HepG2 (cell line): ENCODE data around the gene PPP1R14D. TPM values are rescaled to one million over a fixed set of nuclear protein-coding genes. Genes with fewer than 3 reads are reported as not detected.

ENCODE experiments used
- ATAC-seq: fragments of 200-7000 bp; cut with Tn5 transposase; 3 replicates; pipeline ENCODE4 v1.9.1; 2020; ENCODE audit warnings: mild to moderate bottlenecking, moderate library complexity
- BruUV-seq: library from RNA; stranded (reverse); fragments of 400-500 nt; replicated peaks from 2 replicates; lab custom pipeline; 2021; lab: Mats Ljungman, UMichigan
- CTCF ChIA-PET: fragments of 300-600 bp; formaldehyde crosslinking; extraction: SDS; loops from one replicate; lab custom pipeline; 2021; ENCODE audit warnings: low total read pairs, inconsistent platforms, low intra/inter-chr PET ratio; lab: Yijun Ruan, JAX
- POLR2A ChIA-PET: fragments of 350-600 bp; sonication (Branson Sonifier 250); formaldehyde crosslinking; loops from one replicate; lab custom pipeline; 2020; ENCODE audit warnings: antibody characterized with exemption, inconsistent platforms; lab: Yijun Ruan, JAX
- DNase-seq: peaks from one replicate; pipeline ENCODE4 v3.0.0-alpha.2; 2015; ENCODE audit warnings: low spot score
- FAIRE-seq: peaks from 3 replicates; lab custom pipeline; 2011; peaks lifted over from hg19 to GRCh38; lab: Jason Lieb, UNC
- H2AFZ ChIP-seq: one replicate; pipeline ENCODE4 v1.6.1; 2011; ENCODE audit warnings: low read length, inconsistent platforms
- H3K27ac ChIP-seq: fragments of 300-600 bp; 3 replicates; pipeline ENCODE4 v1.8.0; 2011; ENCODE audit warnings: mixed run types, mild to moderate bottlenecking, mixed read lengths, low read length, inconsistent platforms; ENCODE audit not compliant: insufficient read depth; ENCODE audit errors: extremely low read length
- H3K27me3 ChIP-seq, 2 experiments: fragments of 200-600 bp in 1 of 2; 2 replicates in 1 of 2; 3 replicates in 1 of 2; pipeline versions ENCODE4 v1.6.0 to v1.8.0; 2011; ENCODE audit warnings: low read length in 2 of 2, mild to moderate bottlenecking in 2 of 2, moderate library complexity in 2 of 2, inconsistent platforms in 1 of 2; ENCODE audit not compliant: insufficient read depth in 2 of 2, control insufficient read depth in 1 of 2
- H3K36me3 ChIP-seq, 2 experiments: fragments of 200-600 bp in 1 of 2; replicated peaks in 1 of 2; 2 replicates in 1 of 2; 3 replicates in 1 of 2; pipeline versions ENCODE4 v1.5.1 to v1.8.0; 2011; ENCODE audit warnings: low read length in 2 of 2, inconsistent platforms in 1 of 2; ENCODE audit not compliant: insufficient read depth in 2 of 2, control insufficient read depth in 1 of 2
- H3K4me1 ChIP-seq: 2 replicates; pipeline ENCODE4 v1.5.1; 2012; ENCODE audit warnings: low read length, inconsistent platforms; ENCODE audit not compliant: insufficient read depth
- H3K4me2 ChIP-seq: 2 replicates; pipeline ENCODE4 v1.6.0; 2011; ENCODE audit warnings: low read depth, low read length, inconsistent platforms
- H3K4me3 ChIP-seq, 3 experiments: fragments of 200-600 bp in 1 of 3; sonication (generic), shearing (Covaris generic) in 1 of 3; replicated peaks in 1 of 3; 2 replicates each; pipeline ENCODE4 v1.5.1; 2011 to 2016; ENCODE audit warnings: low read length in 3 of 3, inconsistent platforms in 2 of 3, low read depth in 2 of 3, mild to moderate bottlenecking in 2 of 3, control low read depth in 1 of 3, mixed read lengths in 1 of 3; ENCODE audit not compliant: insufficient read depth in 1 of 3
- H3K79me2 ChIP-seq: one replicate; pipeline ENCODE4 v1.6.1; 2011; ENCODE audit warnings: low read length, inconsistent platforms; ENCODE audit not compliant: insufficient read depth
- H3K9ac ChIP-seq: 2 replicates; pipeline ENCODE4 v1.6.0; 2011; ENCODE audit warnings: mild to moderate bottlenecking, low read depth, low read length, inconsistent platforms; ENCODE audit not compliant: insufficient read depth
- H3K9me3 ChIP-seq: 2 replicates; pipeline ENCODE4 v1.5.1; 2012; ENCODE audit warnings: mild to moderate bottlenecking, low read length
- H4K20me1 ChIP-seq: 2 replicates; pipeline ENCODE4 v1.6.0; 2011; ENCODE audit warnings: inconsistent platforms, mild to moderate bottlenecking, low read length, moderate library complexity; ENCODE audit not compliant: insufficient read depth
- ARNT ChIP-seq: fragments of 450-650 bp; IDR thresholded peaks from 2 replicates; pipeline ENCODE4 v1.6.1; 2017
- GTF2F1 ChIP-seq: fragments of 150-350 bp; IDR thresholded peaks from 2 replicates; pipeline ENCODE4 v1.6.1; 2014; ENCODE audit warnings: low read length
- IRF2 ChIP-seq: IDR thresholded peaks from 2 replicates; pipeline ENCODE4 v1.6.1; 2018; ENCODE audit warnings: missing genetic modification reagents, missing compliant biosample characterization
- KDM5B ChIP-seq: sonication (generic); formaldehyde crosslinking; IDR thresholded peaks from 2 replicates; pipeline ENCODE4 v1.4.0; 2020; ENCODE audit warnings: missing genetic modification reagents, mild to moderate bottlenecking, borderline replicate concordance
- MAZ ChIP-seq, 2 experiments: sonication (generic) in 1 of 2; formaldehyde crosslinking in 1 of 2; IDR thresholded peaks; 2 replicates each; pipeline versions ENCODE4 v1.5.0 to v1.6.1; 2012 to 2020; ENCODE audit warnings: low read depth in 2 of 2, mild to moderate bottlenecking in 2 of 2, borderline replicate concordance in 1 of 2, improper control_type of control experiment in 1 of 2, low read length in 1 of 2, missing genetic modification reagents in 1 of 2, moderate library complexity in 1 of 2
- MED13 ChIP-seq: sonication (generic); formaldehyde crosslinking; IDR thresholded peaks from 2 replicates; pipeline ENCODE4 v1.5.0; 2020; ENCODE audit warnings: missing genetic modification reagents
- REL ChIP-seq: sonication (generic); formaldehyde crosslinking; conservative IDR thresholded peaks from 2 replicates; pipeline ENCODE4 v1.8.0; 2022; ENCODE audit warnings: mild to moderate bottlenecking, missing genetic modification reagents, moderate library complexity
- SETDB1 ChIP-seq: sonication (generic); formaldehyde crosslinking; IDR thresholded peaks from 2 replicates; pipeline ENCODE4 v1.5.1; 2020; ENCODE audit warnings: missing genetic modification reagents, mild to moderate bottlenecking, borderline replicate concordance
- SMARCE1 ChIP-seq: fragments of 450-650 bp; IDR thresholded peaks from 2 replicates; pipeline ENCODE4 v1.6.1; 2017; ENCODE audit warnings: borderline replicate concordance
- ZNF557 ChIP-seq: sonication (generic); formaldehyde crosslinking; IDR thresholded peaks from 2 replicates; pipeline ENCODE4 v1.4.0; 2020; ENCODE audit warnings: missing genetic modification reagents
- WGBS: methylation state at CpG from one replicate; pipeline ENCODE4 v1.1.6; 2017; ENCODE audit warnings: low lambda C conversion rate; 5-methylcytosine and 5-hydroxymethylcytosine counted together
- in situ Hi-C: cut with HindIII; loops from 2 replicates; pipeline ENCODE4 v1.10.0; 2017; ENCODE audit warnings: low pct_unique_long_range_greater_than_20kb; ENCODE audit not compliant: extremely low pct_ligation_motif_present
- intact Hi-C: fragments of 100-400 bp; cut with micrococcal nuclease; formaldehyde crosslinking; loops from one replicate; pipeline ENCODE4 v1.10.0; 2022; ENCODE audit not compliant: unreplicated experiment
- polyA plus RNA-seq, 8 experiments: library from polyadenylated mRNA; depleted of rRNA in 3 of 8; stranded (reverse) in 7 of 8; unstranded in 1 of 8; fragments of >200 nt; fragmentation: Illumina TruSeq in 4 of 8; extraction: Trizol in 4 of 8; gene quantifications; 2 replicates each; pipeline versions ENCODE4 v1.2.1 to v1.2.3, GENCODE V29; 2011 to 2016; ENCODE audit warnings: low read depth in 4 of 8, missing spikeins in 1 of 8, mixed read lengths in 1 of 8; ENCODE audit not compliant: insufficient read depth in 1 of 8
- total RNA-seq, 5 experiments: library from RNA; depleted of rRNA; stranded (reverse); fragments of >200 nt; fragmentation: Illumina TruSeq; extraction: Trizol; gene quantifications; 2 replicates each; pipeline ENCODE4 v1.2.3, GENCODE V29; 2016; ENCODE audit warnings: low read depth in 1 of 5
- TF ChIP-seq, protein P1 (sequence below): sonication (generic); formaldehyde crosslinking; IDR thresholded peaks from 2 replicates; pipeline ENCODE4 v1.8.0; 2022; ENCODE audit warnings: missing genetic modification reagents, low read depth, mild to moderate bottlenecking, borderline replicate concordance
- TF ChIP-seq, protein P2 (sequence below): sonication (generic); formaldehyde crosslinking; IDR thresholded peaks from 2 replicates; pipeline ENCODE4 v1.5.0; 2020; ENCODE audit warnings: missing genetic modification reagents, mild to moderate bottlenecking, borderline replicate concordance
- TF ChIP-seq, protein P3 (sequence below): sonication (generic); formaldehyde crosslinking; IDR thresholded peaks from 2 replicates; pipeline ENCODE4 v1.8.0; 2022; ENCODE audit warnings: missing genetic modification reagents, mild to moderate bottlenecking, inconsistent platforms, borderline replicate concordance
- TF ChIP-seq, protein P4 (sequence below): sonication (generic); formaldehyde crosslinking; IDR thresholded peaks from 2 replicates; pipeline ENCODE4 v1.8.1; 2023; ENCODE audit warnings: mild to moderate bottlenecking, missing genetic modification reagents
- TF ChIP-seq, protein P5 (sequence below): sonication (generic); formaldehyde crosslinking; IDR thresholded peaks from 2 replicates; pipeline ENCODE4 v1.9.0; 2021; ENCODE audit warnings: missing genetic modification reagents, borderline replicate concordance

The PPP1R14D gene
- total and polyA plus RNA-seq, 2 of the 13 experiments (the other 11 are each of a cell fraction or from before 2014, with no cell fraction given) = 0.53 to 0.55 TPM

DNA sequence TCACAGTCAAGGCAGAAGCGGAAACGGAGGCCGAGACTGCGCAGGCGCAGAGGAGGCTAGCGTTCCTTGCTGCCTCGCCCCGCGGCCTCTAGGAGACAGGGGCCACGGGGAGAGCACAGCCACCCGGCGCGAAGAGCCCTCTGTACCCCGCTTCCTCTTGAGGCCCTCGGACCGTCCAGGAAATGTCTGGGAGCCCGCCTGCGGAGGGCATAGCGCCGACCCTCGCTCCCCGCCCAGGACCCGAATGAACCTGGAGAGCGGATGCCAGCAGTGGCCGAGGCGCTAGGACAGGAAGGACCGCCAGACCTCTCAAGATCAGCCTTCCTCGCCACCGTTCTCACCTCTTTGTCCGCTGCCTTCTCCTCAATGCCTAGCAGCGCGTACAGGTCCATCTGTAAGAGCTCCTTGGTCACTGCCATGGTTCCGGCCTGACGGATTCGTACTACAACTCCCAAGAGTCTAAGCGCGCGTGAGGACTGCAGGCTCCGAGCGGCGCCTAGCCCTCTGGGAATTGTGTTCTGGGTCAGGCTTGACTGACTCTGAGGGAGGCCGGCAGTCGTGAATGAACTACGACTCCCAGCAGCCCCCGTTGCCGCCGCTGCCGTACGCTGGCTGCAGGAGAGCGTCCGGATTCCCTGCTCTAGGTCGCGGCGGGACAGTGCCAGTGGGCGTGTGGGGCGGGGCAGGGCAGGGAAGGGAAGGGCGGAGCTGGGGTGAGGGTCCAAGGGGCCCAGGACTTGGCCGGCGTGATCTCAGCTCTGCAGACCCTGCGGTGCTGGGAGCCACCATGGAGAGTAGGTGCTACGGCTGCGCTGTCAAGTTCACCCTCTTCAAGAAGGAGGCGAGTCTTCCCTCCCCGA is 21.2 kb downstream of the PPP1R14D start, which contains the start of the genes DNAJC17 and ZFYVE19:
DNAJC17 (minus strand) TSS at position 446 of the 860 bp plus-strand sequence; CDS start at position 419, 27 bp downstream.
ZFYVE19 (plus strand) TSS at position 62 of the 860 bp plus-strand sequence; CDS start at position 563, 501 bp downstream.
- peak within 1 kb of the TSS; percentile 76 for H3K27ac ChIP-seq
- ChIA-PET CTCF (no interaction called here), POLR2A (interaction anchor here (0.6 to 1.9 kb wide), 20 partner anchors 11 to 945 kb away, joined by 3 to 10 read pairs (median 3); partner anchors contain the start of genes DLL4, GCHFR, PPP1R14D and RHOV)
- peaks cover 1 to 22% of the 10 kb centered on the region in 2 experiments; a peak in 3 of 5 replicates for H3K36me3 ChIP-seq
- H3K4me1 ChIP-seq = peaks cover 39% of the 10 kb centered on the region
- H3K9me3 ChIP-seq = no peaks in the 10 kb centered on the region
- peak; percentile 67 for FAIRE-seq
- peak within 1 kb of the TSS; percentile 99 for H3K4me2 ChIP-seq
- H2AFZ ChIP-seq = peak within 1 kb of the TSS; percentile 65
- no peaks in the 10 kb centered on the region for H4K20me1 ChIP-seq
- peaks cover 21% of the 10 kb centered on the region for H3K79me2 ChIP-seq
- in situ Hi-C loops (no loop called here), intact Hi-C loops (no loop called here)
- DNase-seq = peak; percentile 96
- peak within 1 kb of the TSS; percentile 82 for H3K9ac ChIP-seq
- H3K27me3 ChIP-seq = no peaks in the 10 kb centered on the region; a peak in 1 of 5 replicates
- WGBS = under 1% methylated on average over 23 of the region's 64 CpGs
- peak; percentile 98 for ATAC-seq
- peak within 1 kb of the TSS; percentile 74 to 95 (median 79) for H3K4me3 ChIP-seq
- TSS peak; percentile 84 for BruUV-seq
- TF ChIP-seq, protein P1, sequence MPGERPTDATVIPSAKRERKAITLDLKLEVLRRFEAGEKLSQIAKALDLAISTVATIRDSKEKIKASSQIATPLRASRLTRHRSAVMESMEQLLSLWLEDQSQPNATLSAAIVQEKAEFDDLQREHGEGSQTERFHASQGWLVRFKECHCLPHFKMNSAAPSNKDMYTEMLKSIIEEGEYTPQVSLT (CRISPR knock-in tag) = no peak
- no peak for TF ChIP-seq ZNF557 (CRISPR knock-in tag)
- no peak for TF ChIP-seq REL
- no peak for TF ChIP-seq MAZ (IDR thresholded peaks at IDR 0.05; ENCODE audit: borderline replicate concordance, low read depth, low read length)
- TF ChIP-seq MAZ (CRISPR knock-in tag; IDR thresholded peaks at IDR 0.05; ENCODE audit: low read depth) = peak; percentile 59; the same call in 1 of the 2 replicates
- TF ChIP-seq, protein P2, sequence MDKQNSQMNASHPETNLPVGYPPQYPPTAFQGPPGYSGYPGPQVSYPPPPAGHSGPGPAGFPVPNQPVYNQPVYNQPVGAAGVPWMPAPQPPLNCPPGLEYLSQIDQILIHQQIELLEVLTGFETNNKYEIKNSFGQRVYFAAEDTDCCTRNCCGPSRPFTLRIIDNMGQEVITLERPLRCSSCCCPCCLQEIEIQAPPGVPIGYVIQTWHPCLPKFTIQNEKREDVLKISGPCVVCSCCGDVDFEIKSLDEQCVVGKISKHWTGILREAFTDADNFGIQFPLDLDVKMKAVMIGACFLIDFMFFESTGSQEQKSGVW (CRISPR knock-in tag) = no peak
- TF ChIP-seq IRF2 = peak; percentile 93
- no peak for TF ChIP-seq SETDB1 (CRISPR knock-in tag)
- peak; percentile 85; the same call in 1 of the 2 replicates for TF ChIP-seq KDM5B (CRISPR knock-in tag)
- no peak for TF ChIP-seq ARNT
- TF ChIP-seq MED13 (CRISPR knock-in tag) = peak; percentile 5; the same call in 1 of the 2 replicates
- TF ChIP-seq, protein P3, sequence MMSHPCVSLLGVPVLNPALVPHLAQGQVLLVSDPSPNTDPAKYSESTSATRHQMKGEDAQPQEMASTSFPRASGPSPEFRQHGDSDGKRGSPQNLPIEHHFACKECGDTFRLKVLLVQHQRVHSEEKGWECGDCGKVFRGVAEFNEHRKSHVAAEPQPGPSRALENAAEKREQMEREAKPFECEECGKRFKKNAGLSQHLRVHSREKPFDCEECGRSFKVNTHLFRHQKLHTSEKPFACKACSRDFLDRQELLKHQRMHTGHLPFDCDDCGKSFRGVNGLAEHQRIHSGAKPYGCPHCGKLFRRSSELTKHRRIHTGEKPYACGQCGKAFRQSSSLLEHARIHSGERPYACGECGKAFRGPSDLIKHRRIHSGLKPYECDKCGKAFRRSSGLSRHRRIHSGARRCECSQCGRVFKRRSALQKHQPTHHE (CRISPR knock-in tag) = peak; percentile 83
- no peak for TF ChIP-seq SMARCE1
- TF ChIP-seq, protein P4, sequence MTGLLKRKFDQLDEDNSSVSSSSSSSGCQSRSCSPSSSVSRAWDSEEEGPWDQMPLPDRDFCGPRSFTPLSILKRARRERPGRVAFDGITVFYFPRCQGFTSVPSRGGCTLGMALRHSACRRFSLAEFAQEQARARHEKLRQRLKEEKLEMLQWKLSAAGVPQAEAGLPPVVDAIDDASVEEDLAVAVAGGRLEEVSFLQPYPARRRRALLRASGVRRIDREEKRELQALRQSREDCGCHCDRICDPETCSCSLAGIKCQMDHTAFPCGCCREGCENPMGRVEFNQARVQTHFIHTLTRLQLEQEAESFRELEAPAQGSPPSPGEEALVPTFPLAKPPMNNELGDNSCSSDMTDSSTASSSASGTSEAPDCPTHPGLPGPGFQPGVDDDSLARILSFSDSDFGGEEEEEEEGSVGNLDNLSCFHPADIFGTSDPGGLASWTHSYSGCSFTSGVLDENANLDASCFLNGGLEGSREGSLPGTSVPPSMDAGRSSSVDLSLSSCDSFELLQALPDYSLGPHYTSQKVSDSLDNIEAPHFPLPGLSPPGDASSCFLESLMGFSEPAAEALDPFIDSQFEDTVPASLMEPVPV (CRISPR knock-in tag) = peak; percentile 88; the same call in 1 of the 2 replicates
- TF ChIP-seq GTF2F1 = no peak
- TF ChIP-seq, protein P5, sequence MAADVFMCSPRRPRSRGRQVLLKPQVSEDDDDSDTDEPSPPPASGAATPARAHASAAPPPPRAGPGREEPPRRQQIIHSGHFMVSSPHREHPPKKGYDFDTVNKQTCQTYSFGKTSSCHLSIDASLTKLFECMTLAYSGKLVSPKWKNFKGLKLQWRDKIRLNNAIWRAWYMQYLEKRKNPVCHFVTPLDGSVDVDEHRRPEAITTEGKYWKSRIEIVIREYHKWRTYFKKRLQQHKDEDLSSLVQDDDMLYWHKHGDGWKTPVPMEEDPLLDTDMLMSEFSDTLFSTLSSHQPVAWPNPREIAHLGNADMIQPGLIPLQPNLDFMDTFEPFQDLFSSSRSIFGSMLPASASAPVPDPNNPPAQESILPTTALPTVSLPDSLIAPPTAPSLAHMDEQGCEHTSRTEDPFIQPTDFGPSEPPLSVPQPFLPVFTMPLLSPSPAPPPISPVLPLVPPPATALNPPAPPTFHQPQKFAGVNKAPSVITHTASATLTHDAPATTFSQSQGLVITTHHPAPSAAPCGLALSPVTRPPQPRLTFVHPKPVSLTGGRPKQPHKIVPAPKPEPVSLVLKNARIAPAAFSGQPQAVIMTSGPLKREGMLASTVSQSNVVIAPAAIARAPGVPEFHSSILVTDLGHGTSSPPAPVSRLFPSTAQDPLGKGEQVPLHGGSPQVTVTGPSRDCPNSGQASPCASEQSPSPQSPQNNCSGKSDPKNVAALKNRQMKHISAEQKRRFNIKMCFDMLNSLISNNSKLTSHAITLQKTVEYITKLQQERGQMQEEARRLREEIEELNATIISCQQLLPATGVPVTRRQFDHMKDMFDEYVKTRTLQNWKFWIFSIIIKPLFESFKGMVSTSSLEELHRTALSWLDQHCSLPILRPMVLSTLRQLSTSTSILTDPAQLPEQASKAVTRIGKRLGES (CRISPR knock-in tag) = no peak
